NCI-H446 (cell line): ENCODE measurements around the gene UPF3B.
"Not testable (repeated sequence)": the region's sequence is repeated elsewhere in the genome, so short reads cannot be mapped to it uniquely, and the experiment has no call there.

Source experiments
- DNase-seq, 2 experiments: peaks; one replicate each; lab custom pipeline; 2025; lab: John Stamatoyannopoulos, UW

The UPF3B gene, protein sequence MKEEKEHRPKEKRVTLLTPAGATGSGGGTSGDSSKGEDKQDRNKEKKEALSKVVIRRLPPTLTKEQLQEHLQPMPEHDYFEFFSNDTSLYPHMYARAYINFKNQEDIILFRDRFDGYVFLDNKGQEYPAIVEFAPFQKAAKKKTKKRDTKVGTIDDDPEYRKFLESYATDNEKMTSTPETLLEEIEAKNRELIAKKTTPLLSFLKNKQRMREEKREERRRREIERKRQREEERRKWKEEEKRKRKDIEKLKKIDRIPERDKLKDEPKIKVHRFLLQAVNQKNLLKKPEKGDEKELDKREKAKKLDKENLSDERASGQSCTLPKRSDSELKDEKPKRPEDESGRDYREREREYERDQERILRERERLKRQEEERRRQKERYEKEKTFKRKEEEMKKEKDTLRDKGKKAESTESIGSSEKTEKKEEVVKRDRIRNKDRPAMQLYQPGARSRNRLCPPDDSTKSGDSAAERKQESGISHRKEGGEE

GRCh38 chrX:119852382-119853353 is at the start of gene UPF3B:
Gene UPF3B (minus strand): TSS chrX:119852963. CDS start chrX:119852928, 35 bp downstream.
- DNase-seq, result peak; percentile 92 to 97

DNA sequence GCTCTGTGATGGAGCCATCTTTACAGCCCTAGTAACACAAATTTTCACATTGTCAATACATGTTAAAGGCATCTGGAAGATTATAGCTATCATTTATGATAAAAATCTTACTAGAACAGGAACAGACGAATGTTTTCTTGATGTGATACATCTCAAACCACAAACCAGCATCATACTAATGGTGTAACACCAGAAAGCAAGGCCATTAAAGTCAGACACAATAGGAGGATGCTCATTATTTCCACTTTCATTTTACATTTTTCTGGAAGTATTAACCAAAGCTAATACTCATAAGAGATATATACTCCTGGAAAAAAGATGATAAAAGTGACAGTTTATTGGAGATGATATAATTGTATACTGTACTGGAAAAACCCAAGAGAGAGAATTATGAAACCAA is 48.2 kb upstream of the UPF3B start:
- no peak for DNase-seq

DNA sequence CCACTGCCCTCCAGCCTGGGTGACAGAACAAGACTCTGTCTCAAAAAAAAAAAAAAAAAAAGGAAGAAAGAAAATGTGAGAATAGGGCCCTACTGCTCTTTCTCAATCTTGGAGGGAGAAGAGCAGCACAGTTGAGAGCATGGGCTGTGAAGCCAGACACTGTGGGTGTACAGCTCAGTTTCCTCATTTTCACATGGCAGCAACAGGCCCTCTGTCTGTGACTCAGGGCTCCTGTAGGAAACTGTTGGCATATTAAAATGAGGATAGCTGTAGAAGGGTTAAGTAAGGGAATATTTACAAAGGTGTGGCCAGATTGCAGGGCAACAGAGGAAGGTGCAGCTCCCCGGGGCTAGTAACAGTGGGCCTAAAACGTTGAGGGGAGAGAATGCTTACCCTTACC is 46.4 kb upstream of the UPF3B start:
- DNase-seq, result no peak

DNA sequence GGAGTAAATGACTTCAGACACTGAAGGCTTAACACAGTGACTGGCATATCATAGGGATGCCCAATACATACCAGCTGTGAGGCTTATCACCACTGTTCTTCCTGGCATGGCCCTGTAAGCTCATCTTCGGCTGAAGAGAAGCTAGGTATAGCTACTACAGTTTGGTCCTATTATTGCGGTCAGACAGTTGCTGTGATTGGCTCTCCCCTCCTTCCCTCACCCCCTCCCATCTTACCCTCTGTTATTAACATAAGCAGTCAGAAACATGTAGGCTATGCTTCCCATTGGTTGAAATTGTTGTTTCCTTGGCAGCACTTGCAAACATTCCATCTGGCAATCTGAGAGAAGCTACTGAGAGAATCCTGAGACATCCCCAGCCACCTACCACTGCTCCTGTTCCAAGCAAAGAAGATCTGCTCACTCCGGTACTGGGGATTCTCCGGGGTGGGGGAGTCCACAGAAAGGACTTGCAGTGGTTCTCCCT is 43.1 kb upstream of the UPF3B start, which contains the start of gene AKAP14:
Gene AKAP14, plus strand, starts transcription at position 51 of the 484 bp plus-strand sequence. CDS start 7,331 bp downstream, outside the sequence.
- DNase-seq, result peak in 1 of 2 experiments; percentile 21

GRCh38 chrX:119891961-119892692 is 39.4 kb upstream of the UPF3B start:
- not testable (repeated sequence) for DNase-seq

DNA sequence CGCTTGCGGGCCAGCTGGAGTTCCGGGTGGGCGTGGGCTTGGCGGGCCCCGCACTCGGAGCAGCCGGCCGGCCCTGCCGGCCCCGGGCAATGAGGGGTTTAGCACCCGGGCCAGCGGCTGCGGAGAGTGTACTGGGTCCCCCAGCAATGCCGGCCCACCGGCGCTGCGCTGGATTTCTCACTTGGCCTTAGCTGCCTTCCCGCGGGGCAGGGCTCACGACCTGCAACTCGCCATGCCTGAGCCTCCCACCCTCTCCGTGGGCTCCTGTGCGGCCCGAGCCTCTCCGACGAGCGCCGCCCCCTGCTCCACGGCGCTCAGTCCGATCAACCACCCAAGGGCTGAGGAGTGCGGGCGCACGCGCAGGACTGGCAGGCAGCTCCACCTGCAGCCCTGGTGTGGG is 37.9 kb upstream of the UPF3B start:
- DNase-seq, result not testable (repeated sequence)

- DNase-seq, result peak in 1 of 2 experiments; percentile 55
These were observed 35.1 kb upstream of the UPF3B start for GRCh38 chrX:119887721-119888425.

DNA sequence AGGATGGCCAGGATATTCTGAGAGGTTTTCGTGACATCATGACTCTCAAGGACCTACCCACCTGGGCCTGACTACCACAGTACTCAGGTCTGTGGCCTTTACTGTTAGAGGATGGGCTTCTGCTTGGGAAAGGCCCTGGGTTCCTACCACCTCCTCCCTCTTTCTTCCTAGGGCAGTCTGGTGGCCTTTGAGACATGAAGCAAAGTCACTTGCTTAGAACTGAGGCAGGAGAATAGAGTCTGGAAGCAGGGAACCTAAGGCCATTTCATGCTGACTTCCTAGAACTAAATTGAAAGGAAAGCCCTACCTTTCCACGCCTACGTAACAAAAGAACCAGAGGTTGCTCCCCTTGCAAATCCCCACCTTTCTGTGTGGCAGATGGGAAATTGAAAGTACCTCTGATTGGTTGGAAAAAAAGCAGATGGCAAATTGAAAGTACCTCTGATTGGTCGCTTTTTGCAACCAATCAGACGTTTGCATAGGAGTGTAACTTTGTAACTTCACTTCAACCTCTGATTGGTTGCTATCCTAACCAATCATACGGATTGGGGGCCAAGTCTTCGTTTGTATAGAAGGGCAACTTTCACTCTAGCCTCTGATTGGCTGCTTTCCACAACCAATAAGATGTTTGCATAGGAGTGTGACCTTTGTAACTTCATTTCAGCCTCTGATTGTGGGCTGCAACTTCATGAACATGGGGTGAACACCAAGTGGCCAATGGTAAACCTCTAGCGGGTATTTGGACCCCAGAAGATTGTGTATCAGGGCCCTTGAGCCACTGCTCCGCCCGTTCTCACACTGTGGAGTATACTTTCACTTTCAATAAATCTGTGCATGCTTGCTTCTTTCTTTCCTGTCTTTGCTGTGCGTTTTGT is 33.0 kb upstream of the UPF3B start:
- no peak for DNase-seq

GRCh38 chrX:119880552-119881437 is 28.0 kb upstream of the UPF3B start:
- DNase-seq, result peak; percentile 1 to 26

DNA sequence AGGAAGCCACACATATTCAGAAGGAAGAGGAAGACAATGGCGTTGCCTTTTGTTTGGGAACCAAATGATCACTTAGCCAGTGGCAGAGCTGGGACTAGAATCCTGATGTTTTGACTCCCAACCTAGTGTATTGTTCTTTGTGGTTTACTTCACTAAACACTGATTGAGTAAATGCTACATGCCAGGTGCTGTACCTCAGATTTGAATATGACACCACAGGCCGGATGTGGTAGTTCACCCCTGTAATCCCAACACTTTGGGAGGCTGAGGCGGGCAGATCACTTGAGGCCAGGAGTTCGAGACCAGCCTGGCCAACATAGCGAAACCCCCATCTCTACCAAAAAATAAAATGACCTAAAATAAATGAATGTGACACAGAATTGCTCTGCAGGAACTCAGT is 27.3 kb upstream of the UPF3B start:
- DNase-seq, result no peak

- no peak for DNase-seq
These were observed 26.0 kb upstream of the UPF3B start for GRCh38 chrX:119878740-119879139.

GRCh38 chrX:119871599-119872395 is 19.0 kb upstream of the UPF3B start, which contains the start of the genes NDUFA1 and RNF113A:
Gene NDUFA1 (plus strand): TSS chrX:119871832. CDS start chrX:119871912, 80 bp downstream.
Gene RNF113A (minus strand): TSS chrX:119871733. CDS start chrX:119871613, 120 bp downstream.
- peak; percentile 44 to 81 for DNase-seq

GRCh38 chrX:119871245-119871598 is 18.5 kb upstream of the UPF3B start:
- no peak for DNase-seq

GRCh38 chrX:119870626-119871131 is 17.9 kb upstream of the UPF3B start:
- DNase-seq, result no peak

GRCh38 chrX:119853444-119853843 is 681 bp upstream of the UPF3B start:
- no peak for DNase-seq

- no peak for DNase-seq
These were observed 18.9 kb downstream of the UPF3B start for GRCh38 chrX:119833905-119834304.

- no peak for DNase-seq
These were observed 24.3 kb downstream of the UPF3B start for GRCh38 chrX:119828446-119828845.
